GM19468 (cell line): ENCODE results near the gene WASF1.
"Not testable (repeated sequence)": the region's sequence is repeated elsewhere in the genome, so short reads cannot be mapped to it uniquely, and the experiment has no call there.

ENCODE experiments used
- ATAC-seq: cut with Tn5 transposase; IDR thresholded peaks from one replicate; pipeline ENCODE4 v1.9.1; 2021; ENCODE audit warnings: mild to moderate bottlenecking, moderate library complexity, moderate number of reproducible peaks; ENCODE audit not compliant: unreplicated experiment; ENCODE audit errors: extremely low read depth

WASF1 gene

GRCh38 chr6:110178626-110179405 lies 654 bp downstream of the WASF1 start:
- no peak for ATAC-seq

- no peak for ATAC-seq
Observed at GRCh38 chr6:110173506-110174132, 5.9 kb downstream of the WASF1 start.

- ATAC-seq = no peak
Observed at GRCh38 chr6:110170081-110170480, 9.4 kb downstream of the WASF1 start.

- no peak for ATAC-seq
Observed at GRCh38 chr6:110158479-110158878, 21.0 kb downstream of the WASF1 start.

- ATAC-seq = no peak
Observed at GRCh38 chr6:110147870-110148269, 31.6 kb downstream of the WASF1 start.

GRCh38 chr6:110140650-110141049 lies 38.8 kb downstream of the WASF1 start:
- no peak for ATAC-seq

GRCh38 chr6:110139052-110139451 lies 40.4 kb downstream of the WASF1 start:
- no peak for ATAC-seq

GRCh38 chr6:110137924-110138887 lies 41.3 kb downstream of the WASF1 start:
- no peak for ATAC-seq

- no peak for ATAC-seq
Observed at GRCh38 chr6:110130362-110130761, 49.1 kb downstream of the WASF1 start.

GRCh38 chr6:110128418-110128817 lies 51.1 kb downstream of the WASF1 start:
- no peak for ATAC-seq

- no peak for ATAC-seq
Observed at GRCh38 chr6:110125361-110125760, 54.1 kb downstream of the WASF1 start.

GRCh38 chr6:110121655-110122054 lies 57.8 kb downstream of the WASF1 start:
- not testable (repeated sequence) for ATAC-seq

GRCh38 chr6:110116258-110116657 lies 63.2 kb downstream of the WASF1 start:
- ATAC-seq = no peak

GRCh38 chr6:110114004-110114403 lies 65.5 kb downstream of the WASF1 start:
- no peak for ATAC-seq

GRCh38 chr6:110105296-110105695 lies 74.2 kb downstream of the WASF1 start:
- ATAC-seq = no peak

GRCh38 chr6:110103260-110103659 lies 76.2 kb downstream of the WASF1 start:
- ATAC-seq = no peak

GRCh38 chr6:110102411-110102810 lies 77.1 kb downstream of the WASF1 start:
- no peak for ATAC-seq

- ATAC-seq = no peak
Observed at GRCh38 chr6:110101885-110102284, 77.6 kb downstream of the WASF1 start.

GRCh38 chr6:110098511-110099116 lies 80.9 kb downstream of the WASF1 start:
- ATAC-seq = no peak

- ATAC-seq = no peak
Observed at GRCh38 chr6:110097443-110097842, 82.0 kb downstream of the WASF1 start.
